Measurements from ENCODE around the gene KLHL3.

Gene KLHL3

GRCh38 chr5:137718611-137719010 is 17.3 kb downstream of the KLHL3 start:
- no peak overlapping the region for H3K27ac ChIP-seq (ENCODE audit: poor library complexity, severe bottlenecking)
- no peak overlapping the region for H3K4me3 ChIP-seq (ENCODE audit: severe bottlenecking)
- ATAC-seq (ENCODE audit: low read depth): no peak
- TF ChIP-seq CTCF (IDR thresholded peaks at IDR 0.05; ENCODE audit: poor library complexity, severe bottlenecking): no peak
- H3K36me3 ChIP-seq (ENCODE audit: low read depth): no peaks in the 10 kb centered on the region
- H3K4me1 ChIP-seq (ENCODE audit: insufficient read depth, poor library complexity, severe bottlenecking): no peaks in the 10 kb centered on the region
- no peak for DNase-seq (ENCODE audit: low spot score)
- H3K9me3 ChIP-seq (ENCODE audit: severe bottlenecking): no peaks in the 10 kb centered on the region
- no peaks in the 10 kb centered on the region for H3K27me3 ChIP-seq (ENCODE audit: insufficient read depth, poor library complexity, severe bottlenecking)

GRCh38 chr5:137716337-137716736 is 19.6 kb downstream of the KLHL3 start:
- no peak for DNase-seq (ENCODE audit: low spot score)
- no peak overlapping the region for H3K4me3 ChIP-seq (ENCODE audit: severe bottlenecking)
- no peaks in the 10 kb centered on the region for H3K36me3 ChIP-seq (ENCODE audit: low read depth)
- H3K27ac ChIP-seq (ENCODE audit: poor library complexity, severe bottlenecking): no peak overlapping the region
- no peaks in the 10 kb centered on the region for H3K4me1 ChIP-seq (ENCODE audit: insufficient read depth, poor library complexity, severe bottlenecking)
- ATAC-seq (ENCODE audit: low read depth): no peak
- H3K27me3 ChIP-seq (ENCODE audit: insufficient read depth, poor library complexity, severe bottlenecking): no peaks in the 10 kb centered on the region
- TF ChIP-seq CTCF (IDR thresholded peaks at IDR 0.05; ENCODE audit: poor library complexity, severe bottlenecking): no peak
- no peaks in the 10 kb centered on the region for H3K9me3 ChIP-seq (ENCODE audit: severe bottlenecking)

- no peak for DNase-seq (ENCODE audit: low spot score)
- Histone ChIP-seq H3K27me3 (ENCODE audit: insufficient read depth, poor library complexity, severe bottlenecking) (no peaks in the 10 kb centered on the region), H3K36me3 (ENCODE audit: low read depth) (no peaks in the 10 kb centered on the region), H3K4me3 (ENCODE audit: severe bottlenecking) (no peak overlapping the region), H3K27ac (ENCODE audit: poor library complexity, severe bottlenecking) (no peak overlapping the region), H3K9me3 (ENCODE audit: severe bottlenecking) (no peaks in the 10 kb centered on the region), H3K4me1 (ENCODE audit: insufficient read depth, poor library complexity, severe bottlenecking) (no peaks in the 10 kb centered on the region)
- no peak for ATAC-seq (ENCODE audit: low read depth)
- no peak for TF ChIP-seq CTCF (IDR thresholded peaks at IDR 0.05; ENCODE audit: poor library complexity, severe bottlenecking)
Observed at GRCh38 chr5:137715456-137715855, 20.4 kb downstream of the KLHL3 start.

GRCh38 chr5:137714946-137715345 is 20.9 kb downstream of the KLHL3 start:
- Histone ChIP-seq H3K27ac (ENCODE audit: poor library complexity, severe bottlenecking) (no peak overlapping the region), H3K27me3 (ENCODE audit: insufficient read depth, poor library complexity, severe bottlenecking) (no peaks in the 10 kb centered on the region), H3K4me1 (ENCODE audit: insufficient read depth, poor library complexity, severe bottlenecking) (no peaks in the 10 kb centered on the region), H3K9me3 (ENCODE audit: severe bottlenecking) (no peaks in the 10 kb centered on the region), H3K36me3 (ENCODE audit: low read depth) (no peaks in the 10 kb centered on the region), H3K4me3 (ENCODE audit: severe bottlenecking) (no peak overlapping the region)
- ATAC-seq (ENCODE audit: low read depth) (no peak), DNase-seq (ENCODE audit: low spot score) (no peak)
- no peak for TF ChIP-seq CTCF (IDR thresholded peaks at IDR 0.05; ENCODE audit: poor library complexity, severe bottlenecking)

GRCh38 chr5:137714494-137714893 is 21.4 kb downstream of the KLHL3 start:
- Histone ChIP-seq H3K27me3 (ENCODE audit: insufficient read depth, poor library complexity, severe bottlenecking) (no peaks in the 10 kb centered on the region), H3K36me3 (ENCODE audit: low read depth) (no peaks in the 10 kb centered on the region), H3K4me3 (ENCODE audit: severe bottlenecking) (no peak overlapping the region), H3K9me3 (ENCODE audit: severe bottlenecking) (no peaks in the 10 kb centered on the region), H3K4me1 (ENCODE audit: insufficient read depth, poor library complexity, severe bottlenecking) (no peaks in the 10 kb centered on the region), H3K27ac (ENCODE audit: poor library complexity, severe bottlenecking) (no peak overlapping the region)
- no peak for ATAC-seq (ENCODE audit: low read depth)
- no peak for DNase-seq (ENCODE audit: low spot score)
- no peak for TF ChIP-seq CTCF (IDR thresholded peaks at IDR 0.05; ENCODE audit: poor library complexity, severe bottlenecking)
